Stimulated activated CD8-positive, alpha-beta memory T cell treated with anti-CD3 and anti-CD28 coated beads, Interleukin-12 subunit alpha, Interleukin-12 subunit beta, amount 100 ng/mL, for 1 hour (primary cell): ENCODE measurements around the gene PDILT.

Source experiments
- DNase-seq: peaks from one replicate; pipeline ENCODE4 v3.0.0-alpha.2; 2020; ENCODE audit warnings: low read depth

The PDILT gene

GRCh38 chr16:20359997-20360396 is 44.5 kb downstream of the PDILT start:
- no peak for DNase-seq

- no peak for DNase-seq
Observed at GRCh38 chr16:20355114-20355782, 49.3 kb downstream of the PDILT start.

GRCh38 chr16:20353379-20353778 is 51.2 kb downstream of the PDILT start:
- DNase-seq: no peak

- no peak for DNase-seq
Observed at GRCh38 chr16:20352615-20353014, 51.9 kb downstream of the PDILT start, which contains the start of gene UMOD. TSS of gene UMOD (minus strand) at chr16:20352715. CDS start at chr16:20350737, 1,978 bp downstream.

GRCh38 chr16:20349615-20350014 is 54.9 kb downstream of the PDILT start:
- DNase-seq: no peak

- DNase-seq: no peak
Observed at GRCh38 chr16:20348365-20349185, 56.0 kb downstream of the PDILT start.

- DNase-seq: no peak
Observed at GRCh38 chr16:20347666-20348364, 56.7 kb downstream of the PDILT start.

GRCh38 chr16:20344611-20345010 is 59.9 kb downstream of the PDILT start:
- DNase-seq: no peak

- no peak for DNase-seq
Observed at GRCh38 chr16:20339744-20340143, 64.8 kb downstream of the PDILT start.

- no peak for DNase-seq
Observed at GRCh38 chr16:20336955-20337354, 67.6 kb downstream of the PDILT start.

GRCh38 chr16:20334396-20334795 is 70.1 kb downstream of the PDILT start:
- no peak for DNase-seq

GRCh38 chr16:20333120-20333519 is 71.4 kb downstream of the PDILT start:
- DNase-seq: no peak

- DNase-seq: no peak
Observed at GRCh38 chr16:20332411-20332810, 72.1 kb downstream of the PDILT start.

- DNase-seq: no peak
Observed at GRCh38 chr16:20331635-20332034, 72.9 kb downstream of the PDILT start.

GRCh38 chr16:20329392-20330138 is 75.0 kb downstream of the PDILT start:
- DNase-seq: no peak

- no peak for DNase-seq
Observed at GRCh38 chr16:20327444-20328041, 77.0 kb downstream of the PDILT start, which contains the start of gene GP2. TSS of gene GP2 (minus strand) at chr16:20327513. CDS start at chr16:20326431, 1,082 bp downstream.

GRCh38 chr16:20326321-20326720 is 78.2 kb downstream of the PDILT start:
- DNase-seq: no peak

- DNase-seq: no peak
Observed at GRCh38 chr16:20325005-20325404, 79.5 kb downstream of the PDILT start.

GRCh38 chr16:20323591-20324117 is 80.9 kb downstream of the PDILT start:
- DNase-seq: no peak

- DNase-seq: no peak
Observed at GRCh38 chr16:20322696-20323095, 81.8 kb downstream of the PDILT start.

GRCh38 chr16:20321671-20322070 is 82.9 kb downstream of the PDILT start:
- DNase-seq: no peak
